Sigmoid colon (tissue), 4 donors: Measurements from ENCODE around the gene CX3CL1.

ENCODE experiments used
- CTCF ChIP-seq, 4 experiments: fragments of 450-650 bp in 3 of 4; fragments of 200-600 bp in 1 of 4; IDR thresholded peaks; one replicate each; pipeline ENCODE4 v1.5.1; 2016 to 2019; ENCODE audit warnings: antibody characterized with exemption in 4 of 4, mild to moderate bottlenecking in 3 of 4, moderate library complexity in 2 of 4
- POLR2AphosphoS5 ChIP-seq, 4 donors: sonication (generic); formaldehyde crosslinking; IDR thresholded peaks; one replicate each; pipeline ENCODE4 v1.6.1; 2017; ENCODE audit warnings: antibody characterized with exemption in 4 of 4

DNA sequence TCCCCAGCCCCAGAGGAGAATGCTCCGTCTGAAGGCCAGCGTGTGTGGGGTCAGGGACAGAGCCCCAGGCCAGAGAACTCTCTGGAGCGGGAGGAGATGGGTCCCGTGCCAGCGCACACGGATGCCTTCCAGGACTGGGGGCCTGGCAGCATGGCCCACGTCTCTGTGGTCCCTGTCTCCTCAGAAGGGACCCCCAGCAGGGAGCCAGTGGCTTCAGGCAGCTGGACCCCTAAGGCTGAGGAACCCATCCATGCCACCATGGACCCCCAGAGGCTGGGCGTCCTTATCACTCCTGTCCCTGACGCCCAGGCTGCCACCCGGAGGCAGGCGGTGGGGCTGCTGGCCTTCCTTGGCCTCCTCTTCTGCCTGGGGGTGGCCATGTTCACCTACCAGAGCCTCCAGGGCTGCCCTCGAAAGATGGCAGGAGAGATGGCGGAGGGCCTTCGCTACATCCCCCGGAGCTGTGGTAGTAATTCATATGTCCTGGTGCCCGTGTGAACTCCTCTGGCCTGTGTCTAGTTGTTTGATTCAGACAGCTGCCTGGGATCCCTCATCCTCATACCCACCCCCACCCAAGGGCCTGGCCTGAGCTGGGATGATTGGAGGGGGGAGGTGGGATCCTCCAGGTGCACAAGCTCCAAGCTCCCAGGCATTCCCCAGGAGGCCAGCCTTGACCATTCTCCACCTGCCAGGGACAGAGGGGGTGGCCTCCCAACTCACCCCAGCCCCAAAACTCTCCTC, 10.4 kb downstream of the CX3CL1 start:
- TF ChIP-seq POLR2AphosphoS5 (IDR thresholded peaks at IDR 0.05): no peak
- TF ChIP-seq CTCF (IDR thresholded peaks at IDR 0.05): no peak
